ENCODE data around the gene CDK5R1. TPM values are rescaled to one million over a fixed set of nuclear protein-coding genes. Genes with fewer than 3 reads are reported as not detected.

Gene CDK5R1
- total and polyA plus RNA-seq, 2 donors (not counting 3 experiments of a cell fraction or from before 2014, with no cell fraction given), result 1.6 to 3.9 TPM

DNA sequence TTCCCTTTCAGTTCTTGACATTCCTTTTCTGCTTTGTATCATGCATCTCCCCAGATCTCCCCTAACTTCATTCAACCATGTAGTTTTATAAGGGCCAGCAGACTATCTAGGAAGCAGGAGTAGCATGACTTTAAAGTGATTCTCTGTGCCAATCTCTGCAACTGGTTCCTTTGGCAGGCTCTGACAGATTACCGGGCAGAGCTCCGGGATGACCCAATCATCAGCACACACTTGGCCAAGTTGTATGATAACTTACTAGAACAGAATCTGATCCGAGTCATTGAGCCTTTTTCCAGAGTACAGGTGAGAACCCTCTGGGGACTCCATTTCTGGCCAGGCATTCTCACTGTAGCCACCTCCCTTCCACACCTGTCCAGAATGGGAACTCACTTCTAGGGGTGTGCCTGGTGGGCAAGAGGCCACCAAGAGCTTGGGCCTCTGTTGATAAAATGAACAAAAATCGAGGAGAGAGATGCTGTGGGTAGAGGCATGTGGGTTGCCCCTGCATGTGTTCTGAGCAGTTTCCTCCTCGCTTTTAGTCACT is 7.6 kb upstream of the CDK5R1 start:
- DNase-seq (ENCODE audit: low read depth, low spot score), result no peak
- no peak overlapping the region for H2AFZ ChIP-seq (ENCODE audit: low read depth, low read length)
- no peaks in the 10 kb centered on the region for H3K27me3 ChIP-seq (ENCODE audit: control insufficient read depth in 2 of 2, insufficient read depth in 2 of 2, low read length in 2 of 2)
- POLR2A ChIA-PET, result no interaction called here
- H3K9me1 ChIP-seq (replicated peaks; ENCODE audit: control insufficient read depth, extremely low read depth, insufficient read depth, low read length), result no peaks in the 10 kb centered on the region
- TF ChIP-seq JUN (IDR thresholded peaks at IDR 0.05; ENCODE audit: borderline replicate concordance, insufficient read depth, insufficient read length, low read depth), result no peak
- TF ChIP-seq, protein P1, sequence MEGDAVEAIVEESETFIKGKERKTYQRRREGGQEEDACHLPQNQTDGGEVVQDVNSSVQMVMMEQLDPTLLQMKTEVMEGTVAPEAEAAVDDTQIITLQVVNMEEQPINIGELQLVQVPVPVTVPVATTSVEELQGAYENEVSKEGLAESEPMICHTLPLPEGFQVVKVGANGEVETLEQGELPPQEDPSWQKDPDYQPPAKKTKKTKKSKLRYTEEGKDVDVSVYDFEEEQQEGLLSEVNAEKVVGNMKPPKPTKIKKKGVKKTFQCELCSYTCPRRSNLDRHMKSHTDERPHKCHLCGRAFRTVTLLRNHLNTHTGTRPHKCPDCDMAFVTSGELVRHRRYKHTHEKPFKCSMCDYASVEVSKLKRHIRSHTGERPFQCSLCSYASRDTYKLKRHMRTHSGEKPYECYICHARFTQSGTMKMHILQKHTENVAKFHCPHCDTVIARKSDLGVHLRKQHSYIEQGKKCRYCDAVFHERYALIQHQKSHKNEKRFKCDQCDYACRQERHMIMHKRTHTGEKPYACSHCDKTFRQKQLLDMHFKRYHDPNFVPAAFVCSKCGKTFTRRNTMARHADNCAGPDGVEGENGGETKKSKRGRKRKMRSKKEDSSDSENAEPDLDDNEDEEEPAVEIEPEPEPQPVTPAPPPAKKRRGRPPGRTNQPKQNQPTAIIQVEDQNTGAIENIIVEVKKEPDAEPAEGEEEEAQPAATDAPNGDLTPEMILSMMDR (IDR thresholded peaks at IDR 0.05; ENCODE audit: extremely low read depth in 1 of 2, insufficient read depth in 1 of 2, low read depth in 1 of 2, low read length in 2 of 2), result no peak
- TF ChIP-seq, protein P2, sequence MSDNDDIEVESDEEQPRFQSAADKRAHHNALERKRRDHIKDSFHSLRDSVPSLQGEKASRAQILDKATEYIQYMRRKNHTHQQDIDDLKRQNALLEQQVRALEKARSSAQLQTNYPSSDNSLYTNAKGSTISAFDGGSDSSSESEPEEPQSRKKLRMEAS (IDR thresholded peaks at IDR 0.05; ENCODE audit: insufficient read depth, insufficient read length), result no peak
- no peak for TF ChIP-seq EZH2 (IDR thresholded peaks at IDR 0.05; ENCODE audit: borderline replicate concordance, low read depth, low read length, severe bottlenecking)
- no peak for TF ChIP-seq POLR2A (IDR thresholded peaks at IDR 0.05; ENCODE audit: low read depth, low read length)
- no peak for TF ChIP-seq POLR2AphosphoS5 (IDR thresholded peaks at IDR 0.05; ENCODE audit: insufficient read depth, low read depth, low read length)
- TF ChIP-seq GATA2 (IDR thresholded peaks at IDR 0.05; ENCODE audit: insufficient read depth, insufficient read length, low read depth, low read length), result no peak
- TF ChIP-seq MYC (IDR thresholded peaks at IDR 0.05; ENCODE audit: low read depth, low read length), result no peak
- TF ChIP-seq FOS (IDR thresholded peaks at IDR 0.05; ENCODE audit: borderline replicate concordance, insufficient read depth, low read length), result no peak
- FAIRE-seq, result no peak
- intact Hi-C loops (cut with micrococcal nuclease), result no loop called here
- H3K36me3 ChIP-seq (ENCODE audit: control insufficient read depth in 2 of 2, extremely low read depth in 1 of 2, insufficient read depth in 2 of 2, low read length in 2 of 2), result peaks cover 36 to 54% of the 10 kb centered on the region in 2 experiments
- no TSS peak for BruUV-seq (replicated peaks)
- no peaks in the 10 kb centered on the region for H3K9me3 ChIP-seq (replicated peaks; ENCODE audit: control insufficient read depth, insufficient read depth, low read length)
- no peaks in the 10 kb centered on the region for H4K20me1 ChIP-seq (replicated peaks; ENCODE audit: control insufficient read depth, extremely low read depth, insufficient read depth, low read length)
- H3K4me3 ChIP-seq (replicated peaks in 1 of 3; ENCODE audit: insufficient read depth in 1 of 3, low read depth in 1 of 3, low read length in 3 of 3), result no peak overlapping the region
- CTCF ChIA-PET, result interaction anchor here (1.4 to 1.9 kb wide), 2 partner anchors 16 to 276 kb away, joined by 5 read pairs; no protein-coding TSS in a partner anchor
- dilution Hi-C loops (cut with MboI; ENCODE audit: extremely low pct_ligation_motif_present, low sequenced_read_pairs), result no loop called here
- no peak overlapping the region for H3K27ac ChIP-seq (ENCODE audit: insufficient read depth, low read depth, low read length)
- H3K4me1 ChIP-seq (ENCODE audit: control insufficient read depth, extremely low read depth, insufficient read depth, low read length), result no peaks in the 10 kb centered on the region
- no peak overlapping the region for H3K4me2 ChIP-seq (ENCODE audit: insufficient read depth, low read length)
- no peaks in the 10 kb centered on the region for H3K79me2 ChIP-seq (ENCODE audit: control insufficient read depth, insufficient read depth, low read length)
- H3K9ac ChIP-seq (replicated peaks; ENCODE audit: extremely low read depth, insufficient read depth, low read length), result no peak overlapping the region

Measured in endothelial cell of umbilical vein (primary cell).